HG02763 (cell line): ENCODE data around the gene SWSAP1.
"Not testable (repeated sequence)": the region's sequence is repeated elsewhere in the genome, so short reads cannot be mapped to it uniquely, and the experiment has no call there.

Source experiments
- ATAC-seq: cut with Tn5 transposase; IDR thresholded peaks from one replicate; pipeline ENCODE4 v1.9.1; 2021; ENCODE audit warnings: mild to moderate bottlenecking, moderate library complexity; ENCODE audit not compliant: unreplicated experiment

Gene SWSAP1

DNA sequence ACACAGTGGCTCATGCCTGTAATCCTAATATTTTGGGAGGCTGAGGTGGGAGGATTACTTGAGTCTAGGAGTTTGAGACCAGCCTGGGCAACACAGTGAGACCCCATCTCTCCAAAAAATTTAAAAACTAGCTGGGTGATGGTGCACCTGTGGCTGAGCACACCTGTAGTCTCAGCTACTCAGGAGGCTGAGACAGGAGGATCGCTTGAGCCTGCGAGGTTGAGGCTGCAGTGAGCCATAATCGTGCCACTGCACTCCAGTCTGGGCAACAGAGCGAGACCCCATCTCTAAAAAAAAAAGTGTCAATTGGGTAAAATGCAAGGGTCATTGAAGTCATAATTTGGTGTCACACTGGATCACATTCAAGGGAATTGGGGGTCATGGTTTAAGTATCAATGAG is 20.4 kb upstream of the SWSAP1 start:
- ATAC-seq: not testable (repeated sequence)

DNA sequence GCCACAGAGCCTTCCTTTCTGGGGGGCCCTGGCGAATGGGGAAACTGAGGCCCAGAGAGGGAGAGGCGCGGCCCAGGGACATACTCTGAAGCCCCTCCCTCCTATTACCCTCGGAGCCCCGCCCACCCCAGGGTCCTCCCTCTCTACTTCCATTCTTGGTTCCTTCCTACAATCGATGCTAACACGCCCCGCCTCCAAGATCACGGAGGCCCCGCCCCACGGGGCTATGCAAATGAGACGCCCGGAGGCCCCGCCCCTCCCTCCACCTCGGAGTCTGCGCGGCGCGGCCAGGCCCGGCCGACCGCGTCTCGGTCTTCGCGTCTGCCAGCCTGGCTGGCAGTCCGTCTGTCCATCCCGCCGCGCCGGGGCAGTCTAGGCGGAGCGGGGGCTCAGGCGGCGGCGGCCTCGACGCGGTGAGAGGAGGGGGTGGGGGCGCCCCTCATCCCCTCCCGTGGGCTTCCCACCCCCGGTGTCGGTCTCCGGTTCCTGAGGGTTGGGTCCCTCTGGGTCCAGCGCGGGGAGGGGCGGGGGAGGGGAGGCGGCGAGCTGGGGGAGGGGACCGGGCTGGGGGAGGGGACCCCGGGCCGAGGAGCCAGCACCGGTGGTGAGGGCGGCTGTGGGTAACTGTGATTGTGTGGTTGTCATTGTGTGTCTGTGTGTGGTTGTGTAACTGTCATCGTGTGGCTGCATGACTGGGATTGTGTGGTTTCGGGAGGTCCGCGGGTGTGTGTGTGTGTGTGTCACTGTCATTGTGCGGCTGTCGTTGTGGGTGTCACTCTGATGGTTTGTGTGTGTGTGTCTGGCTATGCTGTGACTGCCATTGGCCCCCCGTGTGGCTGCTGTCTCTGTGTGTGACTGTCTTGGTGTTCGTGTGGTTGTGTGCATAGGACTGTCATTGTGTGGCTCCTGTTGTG is 19.0 kb upstream of the SWSAP1 start, which contains the start of gene PLPPR2:
Gene PLPPR2 (plus strand): TSS at position 273 of the 914 bp plus-strand sequence. CDS start 2,242 bp downstream, outside the sequence.
- ATAC-seq: no peak

DNA sequence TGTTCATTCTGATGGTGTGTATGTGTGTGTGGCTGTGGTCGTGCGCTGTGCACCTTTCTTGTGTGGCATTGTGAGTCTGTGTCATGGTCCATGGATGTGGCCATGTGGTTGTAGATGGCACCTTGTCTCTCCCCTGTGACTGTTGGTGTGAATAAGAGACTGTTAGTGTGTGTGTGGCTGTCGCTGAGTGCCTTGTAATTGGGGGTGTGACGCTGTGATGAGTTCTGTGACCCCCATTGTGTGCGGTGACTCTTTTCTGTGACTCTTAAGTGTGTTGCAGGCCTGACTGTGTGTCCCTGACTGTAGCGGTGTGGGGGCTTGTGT is 18.4 kb upstream of the SWSAP1 start:
- no peak for ATAC-seq

DNA sequence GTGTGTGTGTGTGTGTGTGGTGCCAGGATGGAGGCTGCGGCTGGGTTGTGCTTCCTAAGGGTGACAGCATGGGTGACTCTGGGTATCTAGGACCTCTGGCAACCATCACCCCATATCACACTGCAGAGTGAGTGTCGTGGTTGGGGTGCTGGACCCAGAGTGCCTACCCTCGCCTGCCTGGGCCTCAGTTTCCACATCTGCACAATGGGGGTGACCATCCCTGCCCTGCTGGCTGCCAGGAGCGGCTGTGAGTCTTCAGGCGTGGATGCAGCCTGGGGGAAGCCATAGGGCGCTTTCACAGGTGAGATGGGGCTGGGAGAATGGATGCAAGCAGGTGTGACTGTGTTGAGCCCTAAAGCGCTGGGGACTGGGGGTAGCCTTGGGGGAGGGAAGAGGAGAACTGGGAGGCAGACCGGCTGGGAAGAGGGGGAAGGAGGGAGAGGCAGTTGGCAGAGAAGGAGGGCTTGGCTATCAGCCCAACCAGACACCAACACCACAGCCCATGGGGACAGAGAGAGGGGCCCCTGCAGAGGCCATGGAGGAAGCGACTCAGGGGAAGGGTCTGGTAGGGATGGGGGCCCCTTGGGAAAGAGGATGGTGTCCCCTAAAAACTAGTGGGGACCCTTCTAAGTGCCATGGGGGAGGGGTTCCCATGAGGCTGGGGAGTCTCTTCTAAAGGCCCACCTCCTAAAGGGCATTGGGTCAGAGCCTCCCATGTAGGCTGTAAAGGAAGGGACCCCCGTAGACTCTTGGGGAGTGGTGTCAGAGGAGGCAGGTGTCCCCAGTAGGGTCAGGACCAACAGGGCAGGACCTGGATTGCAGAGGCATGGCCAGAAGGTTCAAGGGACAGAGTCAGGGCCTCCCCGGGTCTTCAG is 17.6 kb upstream of the SWSAP1 start:
- no peak for ATAC-seq

DNA sequence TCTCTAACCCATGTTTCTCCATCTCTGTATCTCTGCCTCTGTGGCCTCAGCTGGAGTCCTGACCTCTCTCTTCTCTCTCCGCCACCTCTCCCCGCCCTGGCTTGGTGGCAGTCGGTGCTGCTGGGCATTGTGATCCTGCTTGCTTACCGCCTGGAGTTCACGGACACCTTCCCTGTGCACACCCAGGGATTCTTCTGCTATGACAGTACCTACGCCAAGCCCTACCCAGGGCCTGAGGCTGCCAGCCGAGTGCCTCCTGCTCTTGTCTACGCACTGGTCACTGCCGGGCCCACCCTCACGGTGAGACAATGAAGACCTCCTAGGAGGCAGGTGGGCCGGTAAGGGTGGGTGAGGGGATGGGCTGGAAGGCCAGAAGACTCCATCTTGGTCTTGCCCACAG is 15.0 kb upstream of the SWSAP1 start:
- ATAC-seq: no peak

DNA sequence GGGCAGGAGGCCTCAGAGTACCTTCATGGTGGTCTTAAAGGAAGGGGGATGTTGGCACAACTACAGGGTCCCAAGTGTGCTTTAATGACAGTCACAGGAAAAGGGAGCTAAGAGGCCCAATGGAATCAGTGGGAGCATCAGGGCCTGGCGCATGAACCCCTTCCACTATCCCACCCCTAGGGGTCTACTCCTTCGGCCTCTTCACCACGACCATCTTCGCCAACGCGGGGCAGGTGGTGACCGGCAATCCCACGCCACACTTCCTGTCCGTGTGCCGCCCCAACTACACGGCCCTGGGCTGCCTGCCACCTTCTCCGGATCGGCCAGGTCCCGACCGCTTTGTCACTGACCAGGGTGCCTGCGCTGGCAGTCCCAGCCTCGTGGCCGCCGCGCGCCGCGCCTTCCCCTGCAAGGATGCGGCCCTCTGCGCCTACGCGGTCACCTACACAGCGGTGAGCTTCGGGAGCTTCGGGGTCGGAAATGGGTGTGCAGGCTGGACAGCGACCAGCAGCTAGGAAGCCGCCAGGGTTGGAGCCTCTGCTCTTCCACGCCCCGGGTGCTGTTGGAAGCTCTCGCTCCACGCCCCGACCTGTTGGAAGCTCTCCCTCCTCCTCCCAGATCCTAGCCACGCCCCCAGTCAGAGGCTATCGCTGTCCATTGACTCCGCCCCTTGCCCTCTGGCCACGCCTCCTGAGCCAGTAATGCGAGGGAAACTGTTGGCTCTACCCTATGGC is 13.3 kb upstream of the SWSAP1 start:
- ATAC-seq: no peak

DNA sequence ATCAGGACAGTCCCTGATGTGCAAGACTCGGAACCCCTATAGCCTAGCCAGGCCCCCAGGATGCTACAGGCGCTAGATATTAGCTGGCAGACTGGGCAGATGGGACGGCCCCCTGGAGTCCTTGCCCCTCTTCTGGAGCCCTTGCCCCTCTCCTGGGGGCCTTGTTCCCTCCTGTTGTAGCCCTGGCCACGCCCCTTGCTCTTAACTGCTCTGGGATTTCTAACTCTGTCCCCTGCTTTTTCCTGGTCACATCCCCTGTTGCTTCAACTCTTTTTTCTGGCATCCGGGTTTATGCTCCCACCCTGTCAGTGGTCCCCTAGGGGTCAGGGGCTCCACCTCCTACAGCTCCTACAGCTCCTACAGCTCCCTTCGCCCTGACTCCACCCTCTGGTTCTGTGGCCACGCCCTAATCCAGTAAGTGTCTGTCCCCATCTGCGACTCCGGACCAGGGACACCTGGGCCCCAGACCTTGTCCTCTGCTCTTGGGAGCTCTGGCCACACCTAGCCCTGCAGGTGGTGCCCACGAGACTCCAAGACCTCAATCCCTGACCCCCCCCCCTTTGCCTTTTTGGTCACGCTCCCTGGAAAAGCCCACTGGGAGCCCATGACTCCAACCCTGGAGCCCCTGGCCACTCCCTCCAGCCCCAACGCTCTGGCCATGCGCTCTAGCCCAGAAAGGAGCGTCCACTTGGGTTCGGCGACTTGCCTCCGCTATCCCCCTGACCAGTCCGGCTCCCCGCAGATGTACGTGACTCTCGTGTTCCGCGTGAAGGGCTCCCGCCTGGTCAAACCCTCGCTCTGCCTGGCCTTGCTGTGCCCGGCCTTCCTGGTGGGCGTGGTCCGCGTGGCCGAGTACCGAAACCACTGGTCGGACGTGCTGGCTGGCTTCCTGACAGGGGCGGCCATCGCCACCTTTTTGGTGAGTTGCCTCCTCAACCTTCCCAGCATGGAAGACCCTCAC is 12.4 kb upstream of the SWSAP1 start:
- no peak for ATAC-seq

DNA sequence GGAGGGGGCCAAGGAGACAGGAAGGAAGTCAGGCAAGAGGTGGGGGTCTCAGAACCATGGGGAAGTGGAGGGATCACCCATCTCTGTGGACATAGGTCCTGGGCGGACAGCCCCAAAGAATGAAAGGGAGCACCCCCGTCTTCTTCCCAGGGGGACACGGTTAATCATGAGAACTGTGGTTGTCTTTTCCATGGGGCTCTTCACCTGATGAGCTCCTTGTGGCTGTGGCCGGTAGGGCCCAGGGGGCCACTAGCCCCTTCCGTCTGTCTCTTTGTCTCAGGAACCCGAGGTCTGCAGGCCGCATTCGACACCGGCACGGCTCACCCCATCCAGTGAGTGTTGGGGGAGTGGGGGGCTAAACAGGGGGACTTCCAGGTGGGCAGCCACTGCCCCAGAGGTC is 10.6 kb upstream of the SWSAP1 start:
- no peak for ATAC-seq

DNA sequence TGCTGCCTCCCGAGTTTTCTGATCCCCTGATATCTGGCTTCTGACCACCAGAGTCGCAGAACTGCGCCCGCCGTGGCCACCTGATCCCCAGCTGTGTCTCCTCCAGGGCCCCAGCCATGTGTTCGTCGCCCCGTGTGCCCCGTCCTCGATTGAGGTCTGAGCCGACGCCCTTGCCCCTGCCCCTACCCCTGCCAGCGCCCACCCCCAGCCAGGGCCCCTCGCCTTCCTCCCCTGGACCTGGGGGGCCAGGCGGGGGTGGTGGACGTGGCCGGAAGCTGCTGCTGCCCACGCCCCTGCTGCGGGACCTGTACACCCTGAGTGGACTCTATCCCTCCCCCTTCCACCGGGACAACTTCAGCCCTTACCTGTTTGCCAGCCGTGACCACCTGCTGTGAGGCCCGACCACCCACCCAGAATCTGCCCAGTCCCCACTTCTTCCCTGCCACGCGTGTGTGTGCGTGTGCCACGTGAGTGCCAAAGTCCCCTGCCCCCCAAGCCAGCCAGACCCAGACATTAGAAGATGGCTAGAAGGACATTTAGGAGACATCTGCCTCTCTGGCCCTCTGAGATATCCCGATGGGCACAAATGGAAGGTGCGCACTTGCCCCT is 10.1 kb upstream of the SWSAP1 start:
- no peak for ATAC-seq

DNA sequence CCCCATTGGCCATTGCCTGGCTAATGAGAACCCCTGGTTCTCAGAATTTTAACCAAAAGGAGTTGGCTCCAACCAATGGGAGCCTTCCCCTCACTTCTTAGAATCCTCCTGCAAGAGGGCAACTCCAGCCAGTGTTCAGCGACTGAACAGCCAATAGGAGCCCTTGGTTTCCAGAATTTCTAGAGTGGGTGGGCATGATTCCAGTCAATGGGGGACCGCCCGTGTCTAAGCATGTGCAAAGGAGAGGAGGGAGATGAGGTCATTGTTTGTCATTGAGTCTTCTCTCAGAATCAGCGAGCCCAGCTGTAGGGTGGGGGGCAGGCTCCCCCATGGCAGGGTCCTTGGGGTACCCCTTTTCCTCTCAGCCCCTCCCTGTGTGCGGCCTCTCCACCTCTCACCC is 9.5 kb upstream of the SWSAP1 start:
- ATAC-seq: no peak

DNA sequence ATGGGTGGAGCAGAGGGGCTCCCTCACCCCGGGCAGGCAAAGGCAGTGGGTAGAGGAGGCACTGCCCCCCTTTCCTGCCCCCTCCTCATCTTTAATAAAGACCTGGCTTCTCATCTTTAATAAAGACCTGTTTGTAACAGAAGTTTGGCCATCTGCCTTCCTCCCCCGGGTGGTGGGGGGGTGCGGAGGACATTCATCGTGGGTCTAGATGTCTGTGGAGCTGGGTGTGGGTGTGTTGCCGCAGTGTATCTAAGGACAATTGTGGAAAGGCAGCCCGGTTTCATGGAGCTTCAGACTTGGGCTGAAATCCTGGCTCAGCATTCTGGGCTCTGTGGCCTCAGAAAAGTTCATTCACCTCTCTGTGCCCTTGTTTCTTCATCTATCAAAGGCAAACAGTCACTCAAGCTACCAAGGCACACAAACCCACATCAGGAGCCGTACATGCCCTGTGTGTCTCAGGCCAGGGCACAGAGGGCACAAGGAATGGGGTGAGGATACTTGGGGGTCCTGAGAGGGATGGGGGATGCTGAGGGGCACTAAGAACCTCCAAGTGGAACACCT is 8.8 kb upstream of the SWSAP1 start:
- no peak for ATAC-seq

DNA sequence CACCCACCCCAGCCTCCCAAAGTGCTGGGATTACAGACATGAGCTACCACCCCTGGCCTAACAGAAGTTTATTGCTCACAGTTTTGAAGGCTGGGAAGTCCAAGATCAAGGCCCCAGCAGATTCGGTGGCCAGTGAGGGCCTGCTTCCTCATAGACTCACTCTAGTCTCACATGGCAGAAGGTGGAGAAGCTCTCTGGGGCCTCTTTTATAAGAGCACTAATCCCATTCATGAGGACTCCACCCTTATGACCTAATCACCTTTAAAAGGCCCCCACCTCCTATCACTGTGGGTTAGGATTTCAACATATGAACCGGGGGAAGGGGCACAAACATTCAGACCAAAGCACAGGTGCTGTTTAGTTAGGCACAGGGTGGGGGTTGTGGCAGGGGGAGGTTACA is 6.9 kb upstream of the SWSAP1 start:
- ATAC-seq: no peak

DNA sequence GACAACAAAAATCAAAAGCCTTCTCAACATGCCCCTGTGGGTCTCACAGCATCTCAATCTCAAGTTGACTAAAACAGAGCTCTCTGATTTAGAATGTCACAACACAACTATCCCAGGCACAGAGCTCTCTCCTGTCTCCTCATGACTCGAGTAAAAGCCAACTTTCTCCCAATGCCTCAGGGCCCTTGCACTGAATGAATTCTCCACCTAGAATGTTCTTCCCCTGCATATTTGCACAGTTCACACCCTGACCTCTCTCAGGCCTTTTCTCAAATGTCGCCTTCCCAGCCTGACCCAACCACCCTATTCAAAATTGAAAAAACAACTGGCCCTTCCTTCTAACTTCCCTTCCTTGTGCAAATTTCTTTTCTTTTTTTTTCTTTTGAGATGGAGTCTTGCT is 3.7 kb upstream of the SWSAP1 start:
- no peak for ATAC-seq

DNA sequence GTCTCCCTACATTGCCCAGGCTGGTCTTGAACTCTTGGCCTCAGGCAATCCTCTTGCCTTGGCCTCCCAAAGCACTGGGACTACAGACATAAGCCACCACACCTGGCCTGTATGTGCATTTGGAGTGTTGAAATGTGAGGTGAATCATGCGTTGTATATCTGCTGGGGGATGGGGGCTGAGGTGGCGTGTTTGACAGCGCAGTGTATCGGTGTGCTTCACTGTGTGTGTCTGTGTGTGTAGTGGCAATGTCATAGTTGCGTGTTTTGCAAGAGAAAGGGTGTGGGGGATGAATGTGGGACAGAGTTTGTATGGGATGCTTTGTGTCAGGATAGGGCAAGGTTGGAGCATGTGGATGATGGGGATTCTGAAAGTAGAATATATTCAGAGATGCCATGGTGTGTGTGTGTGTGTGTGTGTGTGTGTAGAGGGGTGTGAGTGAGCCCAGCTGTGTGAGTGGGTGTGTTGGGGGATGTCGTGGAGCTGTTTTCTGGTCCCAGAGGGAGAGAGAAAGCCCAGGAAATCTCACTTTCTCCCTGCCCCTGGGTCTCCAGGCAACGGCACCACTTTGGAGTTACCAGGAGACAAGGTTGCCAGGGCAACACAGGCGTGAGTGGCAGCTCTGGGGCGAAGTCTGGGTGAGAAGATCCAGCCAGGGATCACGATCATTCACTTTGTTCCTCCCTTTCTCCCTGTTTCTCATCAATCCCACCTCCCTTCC is 1.1 kb upstream of the SWSAP1 start:
- no peak for ATAC-seq

DNA sequence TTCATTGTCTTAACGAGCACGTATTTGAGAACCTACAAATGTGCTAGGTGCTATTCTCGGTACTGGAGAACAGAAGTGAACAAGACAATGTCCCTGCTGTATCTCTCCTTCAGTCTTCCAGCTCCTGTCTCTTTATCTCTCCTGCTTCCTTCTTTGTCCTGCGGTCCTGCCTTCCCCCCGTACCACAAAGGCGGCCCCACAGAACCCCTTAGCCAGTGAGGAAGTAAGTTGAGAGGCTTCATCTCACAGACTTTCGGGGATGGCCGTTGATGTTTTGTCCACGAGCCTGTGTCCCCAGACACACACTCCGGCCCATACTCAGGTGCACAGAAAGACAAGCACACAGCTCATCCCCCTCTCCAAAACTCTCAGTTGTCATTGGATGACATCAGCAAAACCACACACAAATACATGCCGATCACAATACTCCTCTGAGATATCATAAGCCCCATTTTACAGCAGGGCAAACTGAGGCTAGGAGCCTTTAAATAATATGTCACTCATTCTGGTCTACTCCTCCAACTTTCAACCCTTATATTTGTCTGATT is 507 bp upstream of the SWSAP1 start:
- no peak for ATAC-seq

DNA sequence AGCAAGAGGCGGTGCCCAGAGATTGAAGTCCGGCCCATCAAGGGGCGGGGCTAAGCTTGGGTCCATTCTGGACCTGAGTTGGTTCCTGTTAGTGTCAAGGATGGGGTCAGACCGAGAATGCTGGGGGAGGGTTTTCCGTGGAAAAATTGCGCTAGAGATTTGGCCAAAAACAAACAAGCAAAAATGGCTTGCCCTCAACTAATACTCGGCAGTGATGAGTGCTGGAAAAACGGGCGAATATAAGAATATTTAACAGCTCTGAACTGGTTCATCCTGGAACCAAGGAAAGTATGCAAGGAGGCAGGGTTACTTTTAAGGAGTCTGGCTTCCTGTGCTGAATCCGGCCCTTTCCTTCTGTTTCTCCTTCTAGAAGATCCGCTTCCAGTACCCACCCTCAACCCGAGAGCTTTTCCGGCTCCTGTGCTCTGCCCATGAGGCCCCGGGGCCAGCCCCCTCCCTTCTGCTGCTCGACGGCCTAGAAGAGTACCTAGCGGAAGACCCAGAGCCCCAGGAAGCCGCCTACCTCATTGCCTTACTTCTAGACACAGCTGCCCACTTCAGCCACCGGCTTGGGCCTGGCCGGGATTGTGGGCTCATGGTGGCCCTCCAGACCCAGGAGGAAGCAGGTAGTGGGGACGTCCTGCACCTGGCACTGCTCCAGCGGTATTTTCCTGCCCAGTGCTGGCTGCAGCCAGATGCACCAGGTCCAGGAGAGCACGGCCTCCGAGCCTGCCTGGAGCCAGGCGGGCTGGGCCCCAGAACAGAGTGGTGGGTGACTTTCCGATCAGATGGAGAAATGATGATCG is 880 bp downstream of the SWSAP1 start:
- ATAC-seq: no peak

DNA sequence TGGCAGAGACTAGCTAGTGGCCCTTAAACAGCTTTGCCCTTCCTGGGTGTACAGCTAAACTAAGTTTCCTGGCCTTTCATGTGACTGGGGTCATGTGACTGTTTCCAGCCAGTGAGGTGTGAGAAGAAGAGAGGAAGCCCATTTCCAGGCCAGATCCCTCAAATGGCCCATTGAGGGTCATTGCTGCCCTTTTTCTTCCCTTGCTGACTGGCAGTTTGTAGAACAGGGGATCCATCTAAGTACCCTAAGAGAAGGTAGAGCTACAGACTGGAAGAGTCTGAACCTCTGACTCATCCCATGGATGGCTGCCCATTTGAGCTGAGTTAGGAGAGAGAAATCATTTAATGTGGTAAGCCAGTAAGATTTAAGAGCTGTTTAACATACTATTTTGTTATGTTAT is 2.8 kb downstream of the SWSAP1 start:
- no peak for ATAC-seq

DNA sequence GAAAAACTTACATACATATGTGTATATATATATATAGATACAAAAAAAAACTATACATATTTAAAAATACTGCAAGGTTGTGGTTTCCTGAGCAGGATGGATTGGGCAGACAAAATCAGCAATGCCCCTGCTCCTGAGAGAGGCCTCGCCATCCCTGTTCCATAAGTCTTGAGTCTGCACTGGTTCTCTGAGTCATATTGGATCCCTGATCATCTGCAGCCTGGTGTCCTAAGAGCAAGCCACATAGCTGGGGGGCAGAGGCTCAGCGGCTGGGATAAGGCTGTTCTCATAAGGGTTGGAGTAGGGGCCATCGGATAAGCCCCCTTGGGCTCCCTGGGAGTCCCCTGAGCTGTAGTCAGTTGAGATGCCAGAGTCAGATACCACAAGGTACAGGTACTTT is 3.3 kb downstream of the SWSAP1 start:
- ATAC-seq: no peak
